HG02798 (cell line): ENCODE measurements around the gene NPPC.
"Not testable (repeated sequence)": the region's sequence is repeated elsewhere in the genome, so short reads cannot be mapped to it uniquely, and the experiment has no call there.

Source experiments
- ATAC-seq: cut with Tn5 transposase; IDR thresholded peaks from one replicate; pipeline ENCODE4 v1.9.1; 2021; ENCODE audit warnings: mild to moderate bottlenecking; ENCODE audit not compliant: unreplicated experiment, poor library complexity

The NPPC gene

GRCh38 chr2:231922311-231923009 is 3.7 kb downstream of the NPPC start:
- no peak for ATAC-seq

GRCh38 chr2:231920795-231921194 is 5.4 kb downstream of the NPPC start:
- ATAC-seq = no peak

GRCh38 chr2:231920366-231920765 is 5.8 kb downstream of the NPPC start:
- no peak for ATAC-seq

GRCh38 chr2:231919341-231920035 is 6.7 kb downstream of the NPPC start:
- no peak for ATAC-seq

GRCh38 chr2:231918501-231919330 is 7.5 kb downstream of the NPPC start:
- ATAC-seq = no peak

GRCh38 chr2:231917280-231918066 is 8.7 kb downstream of the NPPC start:
- ATAC-seq = no peak

- no peak for ATAC-seq
Observed at GRCh38 chr2:231914077-231914690, 12.0 kb downstream of the NPPC start.

GRCh38 chr2:231911381-231911780 is 14.8 kb downstream of the NPPC start:
- ATAC-seq = no peak

GRCh38 chr2:231910771-231911170 is 15.4 kb downstream of the NPPC start:
- ATAC-seq = no peak

DNA sequence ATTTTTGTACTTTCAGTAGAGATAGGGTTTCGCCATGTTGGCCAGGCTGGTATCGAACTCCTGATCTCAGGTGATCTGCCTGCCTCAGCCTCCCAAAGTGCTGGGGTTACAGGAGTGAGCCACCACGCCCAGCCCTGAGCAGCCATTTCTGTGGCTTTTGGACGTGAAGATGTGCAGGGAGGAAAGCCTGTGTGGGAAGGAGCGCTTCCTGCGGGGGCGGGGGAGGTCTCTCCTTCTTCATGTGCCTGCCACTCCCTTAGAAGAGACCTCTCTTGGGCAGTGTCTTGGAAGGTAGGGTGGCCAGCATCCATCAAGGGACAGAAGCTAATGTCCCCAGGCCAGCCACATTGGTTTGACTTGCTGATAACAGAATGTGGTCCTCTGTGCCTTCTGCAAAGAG is 16.0 kb downstream of the NPPC start:
- not testable (repeated sequence) for ATAC-seq

GRCh38 chr2:231909631-231910030 is 16.6 kb downstream of the NPPC start:
- no peak for ATAC-seq

- ATAC-seq = no peak
Observed at GRCh38 chr2:231908584-231908983, 17.6 kb downstream of the NPPC start.

GRCh38 chr2:231907765-231908164 is 18.4 kb downstream of the NPPC start:
- ATAC-seq = no peak

- no peak for ATAC-seq
Observed at GRCh38 chr2:231905026-231905425, 21.2 kb downstream of the NPPC start.

- ATAC-seq = no peak
Observed at GRCh38 chr2:231904161-231904611, 22.0 kb downstream of the NPPC start.

GRCh38 chr2:231902598-231902997 is 23.6 kb downstream of the NPPC start:
- ATAC-seq = no peak

DNA sequence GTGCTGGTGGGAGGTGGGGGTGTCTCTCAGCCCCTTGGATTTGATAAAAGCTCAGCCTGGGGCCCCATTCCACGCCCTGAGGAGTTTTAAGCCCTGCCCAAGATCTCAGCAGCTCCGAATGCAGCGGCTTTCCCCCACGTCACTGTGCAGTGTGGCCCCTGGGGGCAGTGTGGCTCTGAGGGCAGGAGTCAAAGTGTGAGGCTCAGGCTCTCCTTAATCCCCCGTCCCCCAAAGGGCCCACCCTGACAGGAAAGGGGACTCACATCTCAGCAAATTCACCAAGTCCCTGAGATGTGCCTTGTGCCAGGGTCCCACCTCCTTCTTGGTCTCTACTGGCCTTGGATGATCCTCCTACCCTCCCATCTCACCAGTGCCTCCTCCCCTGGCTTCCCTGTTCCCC is 25.2 kb downstream of the NPPC start:
- no peak for ATAC-seq

DNA sequence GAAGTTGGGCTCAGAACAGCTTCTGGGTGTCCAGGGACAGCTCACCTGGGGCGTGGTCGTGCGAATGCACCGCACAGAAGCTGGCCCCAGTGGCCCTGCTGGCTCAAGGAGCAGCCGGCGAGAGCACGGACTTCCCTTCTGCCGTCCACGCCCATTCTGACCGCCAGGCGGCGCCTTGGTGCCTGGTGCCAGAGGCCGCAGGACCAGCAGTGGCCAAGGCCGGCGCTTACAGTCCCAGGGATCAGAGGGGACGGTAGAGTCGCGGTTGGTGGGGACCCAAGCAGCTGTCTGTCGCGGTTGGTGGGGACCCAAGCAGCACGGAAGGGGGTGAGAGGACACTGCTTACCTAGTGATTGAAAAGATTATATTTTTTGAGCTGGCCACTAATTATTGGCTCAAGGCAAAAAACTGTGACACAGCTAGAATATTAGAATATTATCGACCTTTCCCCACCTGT is 25.7 kb downstream of the NPPC start:
- ATAC-seq = no peak

- no peak for ATAC-seq
Observed at GRCh38 chr2:231894566-231895380, 31.4 kb downstream of the NPPC start.
